ENCODE data around the gene NKPD1. TPM values are rescaled to one million over a fixed set of nuclear protein-coding genes. Genes with fewer than 3 reads are reported as not detected.

NKPD1 gene
- total RNA-seq, 4 donors from 2014 or later = 0.21 TPM; not detected in 3

- TF ChIP-seq POLR2A (IDR thresholded peaks at IDR 0.05) (no peak), CTCF (IDR thresholded peaks at IDR 0.05) (no peak)
- peaks cover 0 to 7% of the 10 kb centered on the region in 2 donors for H3K4me1 ChIP-seq
- H3K36me3 ChIP-seq = no peaks in the 10 kb centered on the region
- no peaks in the 10 kb centered on the region for H3K9me3 ChIP-seq
- H3K4me3 ChIP-seq = no peak overlapping the region
- no peaks in the 10 kb centered on the region for H3K27me3 ChIP-seq
- H3K27ac ChIP-seq = no peak overlapping the region
- DNase-seq = no peak
- intact Hi-C loops (cut with DNase I; ENCODE audit: low total_unique reads) = no loop called here
These were observed 25.5 kb downstream of the NKPD1 start for GRCh38 chr19:45135176-45135885.

- no peaks in the 10 kb centered on the region for H3K9me3 ChIP-seq
- TF ChIP-seq CTCF (IDR thresholded peaks at IDR 0.05) = no peak
- no peak for TF ChIP-seq POLR2A (IDR thresholded peaks at IDR 0.05)
- H3K27ac ChIP-seq = no peak overlapping the region
- H3K4me3 ChIP-seq = no peak overlapping the region
- peaks cover 0 to 7% of the 10 kb centered on the region in 2 donors for H3K4me1 ChIP-seq
- H3K36me3 ChIP-seq = no peaks in the 10 kb centered on the region
- no peaks in the 10 kb centered on the region for H3K27me3 ChIP-seq
- DNase-seq = no peak
- intact Hi-C loops (cut with DNase I; ENCODE audit: low total_unique reads) = no loop called here
These were observed 27.1 kb downstream of the NKPD1 start for GRCh38 chr19:45133661-45134060.

GRCh38 chr19:45130888-45131615, 29.7 kb downstream of the NKPD1 start:
- H3K27ac ChIP-seq = no peak overlapping the region
- intact Hi-C loops (cut with DNase I; ENCODE audit: low total_unique reads) = no loop called here
- H3K4me3 ChIP-seq = no peak overlapping the region
- DNase-seq = no peak
- no peaks in the 10 kb centered on the region for H3K9me3 ChIP-seq
- no peaks in the 10 kb centered on the region for H3K36me3 ChIP-seq
- no peaks in the 10 kb centered on the region for H3K27me3 ChIP-seq
- H3K4me1 ChIP-seq = no peaks in the 10 kb centered on the region
- TF ChIP-seq POLR2A (IDR thresholded peaks at IDR 0.05) (no peak), CTCF (IDR thresholded peaks at IDR 0.05) (no peak)

GRCh38 chr19:45130236-45130635, 30.5 kb downstream of the NKPD1 start:
- H3K9me3 ChIP-seq = no peaks in the 10 kb centered on the region
- TF ChIP-seq CTCF (IDR thresholded peaks at IDR 0.05) (no peak), POLR2A (IDR thresholded peaks at IDR 0.05) (no peak)
- intact Hi-C loops (cut with DNase I; ENCODE audit: low total_unique reads) = no loop called here
- no peak overlapping the region for H3K27ac ChIP-seq
- DNase-seq = no peak
- no peak overlapping the region for H3K4me3 ChIP-seq
- H3K27me3 ChIP-seq = no peaks in the 10 kb centered on the region
- H3K4me1 ChIP-seq = no peaks in the 10 kb centered on the region
- no peaks in the 10 kb centered on the region for H3K36me3 ChIP-seq

- H3K27me3 ChIP-seq = no peaks in the 10 kb centered on the region
- no peaks in the 10 kb centered on the region for H3K9me3 ChIP-seq
- no peak for DNase-seq
- no peaks in the 10 kb centered on the region for H3K4me1 ChIP-seq
- intact Hi-C loops (cut with DNase I; ENCODE audit: low total_unique reads) = no loop called here
- no peak overlapping the region for H3K4me3 ChIP-seq
- no peaks in the 10 kb centered on the region for H3K36me3 ChIP-seq
- no peak overlapping the region for H3K27ac ChIP-seq
- no peak for TF ChIP-seq POLR2A (IDR thresholded peaks at IDR 0.05)
- TF ChIP-seq CTCF (IDR thresholded peaks at IDR 0.05) = no peak
These were observed 32.0 kb downstream of the NKPD1 start for GRCh38 chr19:45128806-45129205.
